Testis (tissue), 3 donors: ENCODE data around the gene ATF2. TPM values are rescaled to one million over a fixed set of nuclear protein-coding genes. Genes with fewer than 3 reads are reported as not detected.

Experiments used
- DNase-seq: peaks from one replicate; pipeline ENCODE4 v3.0.0-alpha.2; 2019
- H3K27ac ChIP-seq, 2 donors: fragments of 200-600 bp; sonication (generic); one replicate each; pipeline ENCODE4 v1.5.1; 2019
- H3K27me3 ChIP-seq: fragments of 200-600 bp; sonication (generic); one replicate; pipeline ENCODE4 v1.5.1; 2019
- H3K36me3 ChIP-seq: fragments of 200-600 bp; sonication (generic); one replicate; pipeline ENCODE4 v1.5.1; 2017; ENCODE audit warnings: low read depth; ENCODE audit errors: missing control alignments
- H3K4me1 ChIP-seq: fragments of 200-600 bp; sonication (generic); one replicate; pipeline ENCODE4 v1.5.1; 2019
- H3K4me3 ChIP-seq, 2 donors: fragments of 200-600 bp; sonication (generic); one replicate each; pipeline ENCODE4 v1.5.1; 2017 to 2019
- H3K9me3 ChIP-seq: fragments of 200-600 bp; sonication (generic); one replicate; pipeline ENCODE4 v1.5.1; 2017
- CTCF ChIP-seq, 3 experiments: fragments of 450-650 bp in 2 of 3; fragments of 200-600 bp in 1 of 3; sonication (generic) in 1 of 3; IDR thresholded peaks; one replicate each; pipeline ENCODE4 v1.5.1; 2016 to 2019; ENCODE audit warnings: antibody characterized with exemption in 3 of 3, mild to moderate bottlenecking in 2 of 3, moderate library complexity in 1 of 3
- POLR2A ChIP-seq: fragments of 450-650 bp; IDR thresholded peaks from one replicate; pipeline ENCODE4 v1.6.1; 2017; ENCODE audit warnings: antibody characterized with exemption, mild to moderate bottlenecking, moderate library complexity
- WGBS, 2 donors: methylation state at CpG; one replicate each; pipeline ENCODE4 v1.1.5; 2018; 5-methylcytosine and 5-hydroxymethylcytosine counted together
- intact Hi-C: fragments of 100-400 bp; cut with DNase I; formaldehyde crosslinking; loops from one replicate; pipeline ENCODE4 v1.15.1; 2023; ENCODE audit warnings: low total_unique reads
- microRNA counts, 2 donors: library from miRNA; unstranded; fragments of <30 nt; microRNA quantifications; one replicate each; lab custom pipeline; 2016
- microRNA-seq, 2 donors: library from miRNA; unstranded; fragments of <30 nt; microRNA quantifications; one replicate each; pipeline ENCODE4, GENCODE V29; 2016; ENCODE audit warnings: borderline number of aligned reads in 2 of 2, borderline replicate concordance in 1 of 2
- polyA plus RNA-seq: library from polyadenylated mRNA; stranded (reverse); fragments of 350-450 nt; fragmentation: Illumina TruSeq; extraction: RNeasy Lipid Tissue Mini Kit (QIAGEN cat#74804); gene quantifications from one replicate; pipeline ENCODE4 v1.2.3, GENCODE V29; 2014; ENCODE audit warnings: low read depth, low replicate concordance; ENCODE audit not compliant: insufficient read depth
- small RNA-seq, 2 donors: library from RNA; depleted of rRNA; stranded (forward); fragments of <200 nt; gene quantifications; one replicate each; pipeline ENCODE3, GENCODE V24; 2016
- total RNA-seq, 2 donors: library from RNA; depleted of rRNA; stranded (reverse); fragments of >200 nt; gene quantifications; one replicate each; pipeline ENCODE4 v1.2.3, GENCODE V29; 2016

Gene ATF2
- total and polyA plus RNA-seq, 3 donors from 2014 or later = 59.9 to 92.2 (median 83.0) TPM

- Histone ChIP-seq H3K27me3 (no peaks in the 10 kb centered on the region), H3K4me3 (no peak overlapping the region), H3K9me3 (no peaks in the 10 kb centered on the region), H3K27ac (no peak overlapping the region), H3K36me3 (no peaks in the 10 kb centered on the region), H3K4me1 (no peaks in the 10 kb centered on the region)
- intact Hi-C loops = no loop called here
- 78 to 87% methylated on average over 3 of the region's 3 CpGs for WGBS, 2 donors
- TF ChIP-seq POLR2A = no peak
- no peak for TF ChIP-seq CTCF (IDR thresholded peaks at IDR 0.05)
- no peak for DNase-seq
These were observed 145.1 kb downstream of the ATF2 start for GRCh38 chr2:175022923-175023322.

MicroRNAs within 50 kb of the gene (microRNA counts, 767-probe panel; counts per million panel counts)
- microRNA hsa-miR-933 (lab: Ali Mortazavi, UCI) = 0 to 152 counts per million in 2 donors

Small RNA genes lying within 50 kb of the gene (microRNA-seq; reads per million reads assigned to microRNA genes)
- 0 reads per million in 2 donors for gene MIR933

Small RNA genes lying within 50 kb of the gene (small RNA-seq; reads per million reads assigned to genes)
- 0 reads per million in 2 donors for gene MIR933
- gene RF02271 = 0 reads per million in 2 donors
- gene RNU6-1290P = 0 reads per million in 2 donors
- 0 reads per million in 2 donors for gene RNU6-763P

Other genes starting within 250 kb of the ATF2 start
- 10 to 100 TPM; 30.1 to 47.7 TPM for gene CHN1, start 162.8 kb downstream of the ATF2 start, total RNA-seq
- 42.6 TPM for gene CHN1, start 162.8 kb downstream of the ATF2 start, polyA plus RNA-seq
- gene ATP5MC3, start 13.5 kb upstream of the ATF2 start, total RNA-seq = 10 to 100 TPM; 68.4 to 82.9 TPM
- 136 TPM for gene ATP5MC3, start 13.5 kb upstream of the ATF2 start, polyA plus RNA-seq